ENCODE data around the gene GPR155.

- TF ChIP-seq CTCF (IDR thresholded peaks at IDR 0.05) (no peak), SIN3A (IDR thresholded peaks at IDR 0.05; ENCODE audit: borderline replicate concordance, insufficient read depth, low read depth, low read length) (no peak), REST (IDR thresholded peaks at IDR 0.05; ENCODE audit: insufficient read depth in 1 of 2, low read depth in 2 of 2, low read length in 1 of 2) (no peak)
Measured at GRCh38 chr2:174487108-174487819, 435 bp upstream of the GPR155 start.
